ENCODE results near the gene ROBO1. TPM values are rescaled to one million over a fixed set of nuclear protein-coding genes. Genes with fewer than 3 reads are reported as not detected.

ROBO1 gene
- total and polyA plus RNA-seq, 2 of the 13 experiments (the other 11 are each of a cell fraction or from before 2014, with no cell fraction given): 52.2 to 71.0 TPM

DNA sequence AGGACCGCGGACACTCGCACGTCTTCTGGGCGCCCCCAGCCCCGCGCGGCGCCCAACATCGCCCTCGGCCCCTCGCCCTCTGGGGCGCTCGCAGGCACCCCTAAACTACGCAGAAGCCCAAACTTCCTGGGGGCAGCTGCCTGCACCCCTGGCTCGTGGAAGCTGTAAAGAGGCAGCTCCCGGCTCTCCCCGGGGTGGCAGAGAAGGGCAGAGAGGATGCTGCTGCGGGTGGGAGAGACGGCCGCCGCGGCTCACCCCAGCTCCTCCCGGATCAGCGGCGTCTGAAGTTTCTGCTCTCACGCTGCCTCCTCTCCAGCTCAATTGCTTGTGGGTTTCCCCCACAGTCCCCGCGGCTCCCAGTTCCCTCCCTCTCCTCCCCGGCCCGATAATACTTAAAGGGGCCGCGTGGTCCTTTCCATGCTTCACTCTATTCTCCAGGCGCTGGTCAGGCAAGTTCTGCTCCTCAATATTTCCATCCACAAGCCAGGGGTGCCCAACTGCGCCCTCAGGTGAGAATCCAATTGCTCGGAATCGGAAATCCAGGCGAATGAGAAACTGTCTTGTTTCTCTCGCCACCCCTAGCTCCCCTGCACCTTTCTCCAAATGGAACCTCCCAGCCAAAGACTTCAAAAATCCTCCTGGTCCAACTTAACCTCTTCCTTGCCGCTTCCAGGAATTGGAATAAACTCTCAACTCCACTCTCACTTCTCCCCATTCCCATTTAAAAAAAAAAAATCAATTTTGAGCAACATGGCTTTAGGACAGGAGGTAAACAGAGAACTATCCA lies 748.5 kb downstream of the ROBO1 start (continued):
- TF ChIP-seq ZNF350 (CRISPR knock-in tag; IDR thresholded peaks at IDR 0.05; ENCODE audit: borderline replicate concordance, low read depth) (peak; percentile 82), SRSF1 (optimal IDR thresholded peaks at IDR 0.05; ENCODE audit: low read depth, low read length) (no peak), ZNF577 (CRISPR knock-in tag; IDR thresholded peaks at IDR 0.05; ENCODE audit: borderline replicate concordance, low read depth) (no peak), CBX2 (IDR thresholded peaks at IDR 0.05; ENCODE audit: low read depth, low read length) (no peak), CBX2 (CRISPR knock-in tag; IDR thresholded peaks at IDR 0.05; ENCODE audit: low read depth) (no peak), ZNF207 (IDR thresholded peaks at IDR 0.05; ENCODE audit: borderline replicate concordance) (no peak), HHEX (CRISPR knock-in tag; IDR thresholded peaks at IDR 0.05) (no peak), ZNF775 (CRISPR knock-in tag; IDR thresholded peaks at IDR 0.05; ENCODE audit: borderline replicate concordance) (peak; percentile 97), NR2F6 (IDR thresholded peaks at IDR 0.05) (0 out of 2 replicates have a peak, but pooled peaks have one; percentile 11), NR2F6 (CRISPR knock-in tag; IDR thresholded peaks at IDR 0.05) (no peak), SP4 (CRISPR knock-in tag; IDR thresholded peaks at IDR 0.05) (no peak; the same call in 1 of the 2 replicates), RCOR2 (CRISPR knock-in tag; IDR thresholded peaks at IDR 0.05) (no peak), ARNTL (CRISPR knock-in tag; IDR thresholded peaks at IDR 0.05) (no peak), DNMT1 (CRISPR knock-in tag; IDR thresholded peaks at IDR 0.05) (no peak), HES4 (CRISPR knock-in tag; IDR thresholded peaks at IDR 0.05; ENCODE audit: borderline replicate concordance) (no peak), ZNF160 (CRISPR knock-in tag; IDR thresholded peaks at IDR 0.05) (no peak), KAT8 (CRISPR knock-in tag; IDR thresholded peaks at IDR 0.05) (no peak; the same call in 1 of the 2 replicates), ZIK1 (CRISPR knock-in tag; IDR thresholded peaks at IDR 0.05; ENCODE audit: borderline replicate concordance, low read depth) (no peak), ZNF83 (CRISPR knock-in tag; IDR thresholded peaks at IDR 0.05; ENCODE audit: borderline replicate concordance) (0 out of 2 replicates have a peak, but pooled peaks have one; percentile 50), ISL2 (CRISPR knock-in tag; IDR thresholded peaks at IDR 0.05) (peak; percentile 43), ZFP1 (CRISPR knock-in tag; IDR thresholded peaks at IDR 0.05) (no peak), AFF4 (CRISPR knock-in tag; IDR thresholded peaks at IDR 0.05) (no peak), KLF9 (CRISPR knock-in tag; IDR thresholded peaks at IDR 0.05; ENCODE audit: low read depth) (no peak), FOXK1 (CRISPR knock-in tag; IDR thresholded peaks at IDR 0.05; ENCODE audit: borderline replicate concordance, low read depth) (no peak), JUN (CRISPR knock-in tag; IDR thresholded peaks at IDR 0.05) (no peak; the same call in 1 of the 2 replicates)
- TF ChIP-seq, protein P1, sequence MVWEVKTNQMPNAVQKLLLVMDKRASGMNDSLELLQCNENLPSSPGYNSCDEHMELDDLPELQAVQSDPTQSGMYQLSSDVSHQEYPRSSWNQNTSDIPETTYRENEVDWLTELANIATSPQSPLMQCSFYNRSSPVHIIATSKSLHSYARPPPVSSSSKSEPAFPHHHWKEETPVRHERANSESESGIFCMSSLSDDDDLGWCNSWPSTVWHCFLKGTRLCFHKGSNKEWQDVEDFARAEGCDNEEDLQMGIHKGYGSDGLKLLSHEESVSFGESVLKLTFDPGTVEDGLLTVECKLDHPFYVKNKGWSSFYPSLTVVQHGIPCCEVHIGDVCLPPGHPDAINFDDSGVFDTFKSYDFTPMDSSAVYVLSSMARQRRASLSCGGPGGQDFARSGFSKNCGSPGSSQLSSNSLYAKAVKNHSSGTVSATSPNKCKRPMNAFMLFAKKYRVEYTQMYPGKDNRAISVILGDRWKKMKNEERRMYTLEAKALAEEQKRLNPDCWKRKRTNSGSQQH (CRISPR knock-in tag; IDR thresholded peaks at IDR 0.05; ENCODE audit: low read depth): peak; percentile 93
- TF ChIP-seq, protein P2, sequence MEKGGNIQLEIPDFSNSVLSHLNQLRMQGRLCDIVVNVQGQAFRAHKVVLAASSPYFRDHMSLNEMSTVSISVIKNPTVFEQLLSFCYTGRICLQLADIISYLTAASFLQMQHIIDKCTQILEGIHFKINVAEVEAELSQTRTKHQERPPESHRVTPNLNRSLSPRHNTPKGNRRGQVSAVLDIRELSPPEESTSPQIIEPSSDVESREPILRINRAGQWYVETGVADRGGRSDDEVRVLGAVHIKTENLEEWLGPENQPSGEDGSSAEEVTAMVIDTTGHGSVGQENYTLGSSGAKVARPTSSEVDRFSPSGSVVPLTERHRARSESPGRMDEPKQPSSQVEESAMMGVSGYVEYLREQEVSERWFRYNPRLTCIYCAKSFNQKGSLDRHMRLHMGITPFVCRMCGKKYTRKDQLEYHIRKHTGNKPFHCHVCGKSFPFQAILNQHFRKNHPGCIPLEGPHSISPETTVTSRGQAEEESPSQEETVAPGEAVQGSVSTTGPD (CRISPR knock-in tag; IDR thresholded peaks at IDR 0.05): no peak
